ENCODE results near the gene RBM46.

The RBM46 gene

DNA sequence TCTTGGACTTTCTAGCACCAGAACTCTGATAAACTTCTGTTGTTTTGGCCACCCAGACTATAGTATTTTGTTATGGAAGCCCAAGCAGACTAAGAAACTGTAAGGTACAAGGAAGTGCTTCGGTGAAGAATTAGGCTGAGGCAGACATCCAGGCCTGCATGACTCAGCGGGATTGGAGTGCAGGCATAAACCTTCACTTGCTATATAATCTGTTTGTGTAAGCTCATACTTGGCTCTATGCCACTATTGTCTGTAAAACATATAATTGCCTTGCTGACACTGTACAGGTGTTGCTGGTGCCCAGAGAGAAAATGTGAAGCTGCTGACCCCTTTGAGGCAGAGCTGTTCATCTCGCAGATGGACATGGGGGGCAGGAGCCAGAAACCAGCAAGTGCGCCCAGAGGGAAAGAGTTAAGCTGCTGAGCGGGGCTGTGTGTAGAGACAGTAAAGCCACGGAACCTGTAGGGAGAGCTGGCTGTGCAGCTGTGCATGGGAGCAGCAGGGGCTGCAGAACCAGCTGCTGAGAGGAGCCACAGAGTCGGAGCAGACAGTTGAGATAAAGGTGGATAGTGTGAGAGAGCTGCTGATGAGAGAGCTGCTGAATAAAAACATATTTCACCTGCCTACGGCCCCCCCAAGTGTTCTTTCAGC lies 96.2 kb downstream of the RBM46 start:
- H3K9me3 ChIP-seq (ENCODE audit: severe bottlenecking): peaks cover 13% of the 10 kb centered on the region
- no peaks in the 10 kb centered on the region for H3K27me3 ChIP-seq (ENCODE audit: insufficient read depth, low read depth, severe bottlenecking)
- TF ChIP-seq, protein P1, sequence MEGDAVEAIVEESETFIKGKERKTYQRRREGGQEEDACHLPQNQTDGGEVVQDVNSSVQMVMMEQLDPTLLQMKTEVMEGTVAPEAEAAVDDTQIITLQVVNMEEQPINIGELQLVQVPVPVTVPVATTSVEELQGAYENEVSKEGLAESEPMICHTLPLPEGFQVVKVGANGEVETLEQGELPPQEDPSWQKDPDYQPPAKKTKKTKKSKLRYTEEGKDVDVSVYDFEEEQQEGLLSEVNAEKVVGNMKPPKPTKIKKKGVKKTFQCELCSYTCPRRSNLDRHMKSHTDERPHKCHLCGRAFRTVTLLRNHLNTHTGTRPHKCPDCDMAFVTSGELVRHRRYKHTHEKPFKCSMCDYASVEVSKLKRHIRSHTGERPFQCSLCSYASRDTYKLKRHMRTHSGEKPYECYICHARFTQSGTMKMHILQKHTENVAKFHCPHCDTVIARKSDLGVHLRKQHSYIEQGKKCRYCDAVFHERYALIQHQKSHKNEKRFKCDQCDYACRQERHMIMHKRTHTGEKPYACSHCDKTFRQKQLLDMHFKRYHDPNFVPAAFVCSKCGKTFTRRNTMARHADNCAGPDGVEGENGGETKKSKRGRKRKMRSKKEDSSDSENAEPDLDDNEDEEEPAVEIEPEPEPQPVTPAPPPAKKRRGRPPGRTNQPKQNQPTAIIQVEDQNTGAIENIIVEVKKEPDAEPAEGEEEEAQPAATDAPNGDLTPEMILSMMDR (IDR thresholded peaks at IDR 0.05; ENCODE audit: low read depth, low read length): no peak
- H3K4me3 ChIP-seq (ENCODE audit: low read depth, low read length): no peak overlapping the region
- no peaks in the 10 kb centered on the region for H3K36me3 ChIP-seq
- DNase-seq: peak; percentile 19
- no peak overlapping the region for H3K27ac ChIP-seq
